Esophagus mucosa (tissue), 1 donor: Measurements from ENCODE around the gene OR8B12. TPM values are rescaled to one million over a fixed set of nuclear protein-coding genes. Genes with fewer than 3 reads are reported as not detected.

Experiments used
- ATAC-seq: fragments of 200-7000 bp; cut with Tn5 transposase; one replicate; pipeline ENCODE4 v1.9.1; 2020
- total RNA-seq: library from RNA; stranded (reverse); gene quantifications from one replicate; pipeline ENCODE4 v1.2.4, GENCODE V29; 2023
- donor health status: DM: yes; HTN: yes; CAD: no.

The OR8B12 gene, protein sequence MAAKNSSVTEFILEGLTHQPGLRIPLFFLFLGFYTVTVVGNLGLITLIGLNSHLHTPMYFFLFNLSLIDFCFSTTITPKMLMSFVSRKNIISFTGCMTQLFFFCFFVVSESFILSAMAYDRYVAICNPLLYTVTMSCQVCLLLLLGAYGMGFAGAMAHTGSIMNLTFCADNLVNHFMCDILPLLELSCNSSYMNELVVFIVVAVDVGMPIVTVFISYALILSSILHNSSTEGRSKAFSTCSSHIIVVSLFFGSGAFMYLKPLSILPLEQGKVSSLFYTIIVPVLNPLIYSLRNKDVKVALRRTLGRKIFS
- total RNA-seq = not detected

DNA sequence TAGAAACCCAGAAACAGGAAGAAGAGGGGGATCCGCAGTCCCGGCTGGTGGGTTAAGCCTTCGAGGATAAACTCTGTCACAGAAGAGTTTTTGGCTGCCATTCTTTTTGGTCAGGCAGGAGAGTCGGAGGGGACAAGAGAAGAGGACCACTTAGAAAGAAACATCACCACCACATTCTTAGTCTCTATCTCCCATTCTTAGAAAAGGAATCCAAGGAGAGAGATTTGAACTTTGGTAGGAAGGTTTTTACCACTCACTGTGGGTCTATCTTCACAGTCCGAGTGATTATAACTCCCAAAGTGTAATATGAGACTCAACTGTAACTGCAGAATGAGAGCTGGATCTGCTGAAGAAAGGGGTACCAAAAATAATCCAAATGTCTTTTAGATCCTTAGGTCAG lies at the start of gene OR8B12:
Gene OR8B12 (minus strand): TSS at position 101 of the 400 bp plus-strand sequence. CDS start 0 bp downstream, at position 101.
- no peak for ATAC-seq

DNA sequence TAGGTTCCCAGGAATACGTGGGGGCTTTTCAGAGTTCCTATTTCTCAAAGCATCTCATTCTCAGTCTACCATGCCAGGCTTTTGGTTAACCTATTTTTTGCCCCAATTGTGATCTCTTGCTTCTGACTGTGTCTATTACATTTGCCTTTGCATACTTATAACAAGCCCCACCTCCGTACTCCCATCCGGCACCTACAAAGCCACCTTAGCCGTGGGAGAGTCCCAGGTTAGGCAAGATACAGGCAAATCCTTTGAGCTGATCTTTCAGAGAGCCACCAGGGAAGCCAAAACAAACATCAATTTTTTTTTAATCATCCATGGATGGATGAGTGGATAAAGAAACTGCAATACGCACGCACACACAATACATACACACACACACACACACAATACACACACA lies 49.2 kb upstream of the OR8B12 start:
- no peak for ATAC-seq

DNA sequence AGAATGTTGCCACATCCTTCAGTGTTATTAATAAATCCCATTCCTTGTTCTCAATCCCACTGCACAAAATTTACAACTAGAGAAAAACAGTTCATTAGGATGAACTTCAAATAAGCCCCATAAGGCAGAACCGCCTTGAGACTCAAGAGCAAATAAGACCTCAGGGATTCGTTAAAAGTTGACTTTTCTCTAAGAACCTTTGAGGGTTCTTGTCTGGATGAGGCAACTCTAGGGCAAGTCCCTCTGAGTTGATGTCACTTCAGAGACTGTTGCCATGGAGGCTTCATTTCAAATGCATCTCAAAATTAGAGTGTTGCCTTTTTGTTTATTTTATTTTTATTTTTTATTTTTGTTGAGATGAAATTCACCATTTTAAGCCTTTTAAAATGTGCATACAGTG lies 48.0 kb upstream of the OR8B12 start:
- no peak for ATAC-seq

DNA sequence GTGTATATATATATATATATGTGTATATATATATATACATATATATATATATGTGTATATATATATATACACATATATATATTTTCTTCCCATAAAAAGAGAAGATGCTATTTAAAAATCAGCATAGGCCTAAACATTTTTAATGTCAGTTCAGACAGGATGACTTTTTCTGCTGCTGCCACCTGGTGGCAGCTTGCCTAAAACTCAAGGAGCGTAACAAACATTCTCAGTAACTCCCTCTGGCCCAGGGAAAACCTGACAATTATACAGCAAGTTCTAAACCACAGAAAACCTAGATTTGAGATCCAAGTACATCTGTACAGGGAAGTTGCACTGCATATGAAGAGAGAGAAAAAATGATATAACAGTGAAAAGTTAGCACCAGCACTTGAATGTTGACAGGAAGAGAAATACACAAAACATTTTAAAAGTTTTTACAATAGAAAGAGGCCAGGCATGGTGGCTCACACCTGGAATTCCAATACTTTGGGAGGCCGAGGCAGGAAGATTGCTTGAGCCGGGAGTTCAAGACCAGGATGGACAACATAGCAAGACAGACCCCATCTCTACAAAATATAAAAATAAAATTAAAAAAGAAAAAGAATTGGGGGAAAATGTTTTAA lies 42.9 kb upstream of the OR8B12 start:
- no peak for ATAC-seq

DNA sequence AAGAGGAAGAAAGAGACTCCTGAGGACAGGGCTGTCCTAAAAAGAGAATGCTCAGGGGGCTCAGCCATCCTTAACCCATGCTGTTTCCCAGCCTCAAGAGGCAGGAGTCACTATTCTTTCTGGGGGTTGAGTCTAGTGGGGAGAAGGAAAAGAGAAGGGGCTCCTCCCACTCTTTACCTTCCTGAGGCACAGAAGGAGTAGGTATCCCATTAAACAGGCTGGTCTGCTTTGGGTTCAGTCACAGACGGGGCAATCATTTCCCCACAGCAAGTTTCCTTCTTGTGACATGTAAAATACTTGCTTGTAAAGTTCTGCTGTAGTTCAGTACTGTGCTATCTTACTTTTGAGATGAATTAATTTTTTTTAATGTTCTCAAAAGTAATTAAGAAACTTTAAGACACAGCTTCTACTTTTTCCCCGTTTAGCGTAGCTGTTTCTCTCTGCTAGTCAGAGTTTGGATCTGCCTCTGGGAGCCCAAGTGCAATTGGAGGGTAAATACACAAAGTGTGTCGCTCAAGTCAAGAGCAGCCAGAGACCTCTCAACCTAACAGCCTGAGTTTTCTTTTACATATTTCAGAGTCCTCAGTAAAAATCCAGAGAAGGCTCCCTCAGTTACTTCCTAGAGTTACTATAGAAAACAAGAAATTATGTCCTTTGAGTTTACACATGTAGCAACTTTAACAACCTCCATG lies 41.4 kb upstream of the OR8B12 start:
- ATAC-seq = no peak

DNA sequence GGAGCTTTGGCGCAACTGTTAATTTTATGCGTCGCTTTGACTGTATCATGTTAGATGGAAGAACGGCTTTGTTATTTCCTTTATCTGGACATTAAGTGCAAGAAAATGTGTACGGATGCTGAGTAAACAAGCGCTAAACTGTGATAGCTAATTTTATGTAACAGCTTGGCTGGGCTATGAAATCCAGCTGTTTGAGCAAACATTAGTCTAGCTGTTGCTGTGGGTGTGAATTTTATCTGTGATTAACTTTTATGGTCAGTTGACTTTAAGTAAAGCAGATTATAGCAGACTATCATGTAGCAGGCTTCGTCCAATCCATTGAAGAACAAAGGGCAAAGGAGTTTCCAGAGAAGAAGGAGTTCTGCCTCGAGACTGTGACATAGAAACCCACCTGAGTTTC lies 40.3 kb upstream of the OR8B12 start:
- no peak for ATAC-seq

DNA sequence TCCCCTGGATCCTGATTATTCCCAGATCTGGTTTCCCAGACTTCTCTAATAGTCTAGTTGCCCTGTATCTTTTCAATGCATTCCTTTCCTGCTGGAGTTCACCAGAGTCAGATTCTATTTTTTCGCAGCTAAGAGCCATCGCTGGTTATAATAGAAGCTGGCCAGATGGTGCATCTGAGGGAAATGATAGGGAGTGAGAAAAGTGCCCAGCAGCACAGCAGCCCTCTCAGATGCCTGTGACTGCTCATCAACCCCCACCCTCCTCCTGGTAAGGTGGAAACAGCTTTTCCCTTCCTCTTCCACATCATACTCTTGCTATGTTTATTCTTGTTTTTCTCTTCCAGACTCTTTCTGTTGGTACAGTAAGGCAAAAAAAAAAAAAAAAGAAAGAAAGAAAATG lies 39.1 kb upstream of the OR8B12 start:
- ATAC-seq = no peak

DNA sequence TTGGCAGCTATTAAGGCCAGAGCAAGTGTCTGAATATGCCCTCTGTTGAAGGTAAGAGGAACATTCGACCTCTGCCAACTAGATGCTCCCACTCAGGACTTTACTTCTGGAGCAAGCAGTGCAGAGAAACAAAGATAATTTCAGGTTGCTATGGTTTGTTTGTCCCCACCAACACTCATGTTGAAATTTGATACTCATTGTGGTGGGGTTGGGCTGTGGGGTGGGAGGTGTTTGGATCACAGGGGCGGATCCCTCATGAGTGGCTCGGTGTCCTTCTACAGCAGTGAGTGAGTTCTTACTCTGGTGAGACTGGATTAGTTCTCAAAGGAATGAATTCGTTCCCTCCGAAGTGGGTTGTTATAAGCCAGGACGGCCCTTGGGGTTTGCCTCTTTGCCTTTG lies 38.4 kb upstream of the OR8B12 start:
- ATAC-seq = no peak

DNA sequence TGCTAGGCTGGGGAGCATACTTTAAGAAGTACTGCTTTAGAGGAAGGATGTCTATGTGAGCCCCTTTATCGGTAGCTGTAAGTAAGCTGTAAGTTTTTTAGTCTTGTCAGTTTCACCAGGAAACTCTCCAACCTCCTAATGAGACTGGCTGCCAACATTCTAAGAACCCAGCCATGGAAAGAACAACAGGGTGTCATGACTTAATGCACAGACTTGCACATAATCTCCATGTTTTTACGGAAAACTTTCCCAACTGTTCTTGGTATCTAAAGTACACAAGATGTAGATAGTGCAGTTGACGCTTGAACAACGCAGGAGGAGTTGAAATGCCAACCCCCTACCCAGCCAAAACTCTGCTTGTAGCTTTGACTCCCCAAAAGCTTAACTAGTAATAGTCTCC lies 35.3 kb upstream of the OR8B12 start:
- no peak for ATAC-seq

DNA sequence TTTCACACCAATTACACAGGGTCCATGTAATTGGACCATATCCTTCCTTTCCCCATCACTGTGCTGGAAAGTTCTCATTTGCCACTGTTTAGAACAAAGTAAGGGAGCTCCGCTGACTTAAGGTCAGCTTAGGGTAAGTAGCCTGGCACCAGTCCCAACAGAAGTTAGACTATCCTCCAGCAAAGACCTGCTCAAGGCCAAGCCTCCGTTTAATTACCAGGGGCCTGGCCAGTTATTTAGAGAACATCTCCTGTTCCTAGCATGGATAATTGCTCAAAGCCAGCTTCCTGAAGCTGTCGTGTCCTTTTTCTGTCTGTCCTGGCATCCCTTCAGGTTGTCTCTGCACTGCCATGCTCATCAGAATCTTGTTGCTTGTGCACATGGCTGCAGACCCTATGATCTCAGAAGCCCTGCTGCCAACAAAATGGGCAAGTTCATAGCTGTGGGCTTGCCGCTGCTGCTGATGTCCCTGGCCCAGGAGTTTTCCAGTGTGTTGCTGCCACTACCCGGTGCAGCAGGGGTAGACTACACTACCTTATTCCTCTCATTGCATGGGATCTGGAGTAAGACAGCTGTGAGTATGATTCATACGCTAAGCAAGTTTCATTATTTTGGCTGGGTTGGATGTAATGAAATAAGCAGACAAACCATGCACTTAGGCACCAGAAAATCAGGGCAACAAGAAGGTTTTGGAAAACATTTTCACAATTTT lies 34.4 kb upstream of the OR8B12 start:
- ATAC-seq = no peak

DNA sequence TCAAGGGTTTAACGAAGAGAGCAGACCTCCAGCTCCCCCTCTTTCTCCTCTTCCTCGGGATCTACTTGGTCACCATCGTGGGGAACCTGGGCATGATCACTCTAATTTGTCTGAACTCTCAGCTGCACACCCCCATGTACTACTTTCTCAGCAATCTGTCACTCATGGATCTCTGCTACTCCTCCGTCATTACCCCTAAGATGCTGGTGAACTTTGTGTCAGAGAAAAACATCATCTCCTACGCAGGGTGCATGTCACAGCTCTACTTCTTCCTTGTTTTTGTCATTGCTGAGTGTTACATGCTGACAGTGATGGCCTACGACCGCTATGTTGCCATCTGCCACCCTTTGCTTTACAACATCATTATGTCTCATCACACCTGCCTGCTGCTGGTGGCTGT lies 26.7 kb upstream of the OR8B12 start:
- ATAC-seq = no peak

DNA sequence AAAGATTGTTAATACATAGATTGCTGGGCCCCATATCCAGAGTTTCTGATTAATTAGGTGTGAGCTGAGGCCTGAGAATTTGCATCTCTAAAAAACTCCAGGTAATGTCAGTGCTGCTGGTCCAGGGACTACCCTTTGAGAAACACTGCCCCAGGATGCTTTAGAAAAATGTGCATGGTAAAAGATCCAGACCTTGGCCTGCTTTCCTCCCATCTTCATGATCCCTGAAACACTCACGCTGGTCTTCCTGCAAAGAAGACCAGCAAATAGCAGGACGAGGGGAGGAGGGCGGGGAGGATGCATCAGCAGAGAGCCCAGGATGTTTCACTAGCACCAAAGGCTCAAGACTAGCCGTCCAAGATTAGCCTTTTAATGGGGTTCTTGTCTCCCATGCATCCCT lies 26.2 kb upstream of the OR8B12 start, which contains the start of gene OR8A1:
Gene OR8A1 (plus strand): TSS at position 301 of the 400 bp plus-strand sequence. CDS start 123 bp downstream, outside the sequence.
- no peak for ATAC-seq

DNA sequence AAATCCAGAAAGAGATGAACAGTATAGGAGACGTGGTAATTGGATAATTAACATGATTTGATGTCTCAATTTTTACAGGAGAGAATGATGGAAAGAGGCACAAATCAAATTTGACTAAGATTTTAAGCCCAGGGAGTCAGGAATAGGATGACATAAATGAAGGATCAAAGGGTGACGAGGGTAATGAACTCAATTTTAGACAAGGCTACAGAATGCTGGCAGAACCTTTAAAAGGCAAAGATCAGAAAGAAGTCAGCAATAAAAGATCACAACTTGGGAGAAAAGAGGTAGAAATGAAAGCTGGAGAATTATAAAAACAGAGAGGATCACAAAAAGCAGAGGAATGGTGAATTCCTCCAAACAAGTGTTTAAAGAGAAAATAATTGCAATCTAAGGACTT lies 13.4 kb upstream of the OR8B12 start:
- no peak for ATAC-seq

DNA sequence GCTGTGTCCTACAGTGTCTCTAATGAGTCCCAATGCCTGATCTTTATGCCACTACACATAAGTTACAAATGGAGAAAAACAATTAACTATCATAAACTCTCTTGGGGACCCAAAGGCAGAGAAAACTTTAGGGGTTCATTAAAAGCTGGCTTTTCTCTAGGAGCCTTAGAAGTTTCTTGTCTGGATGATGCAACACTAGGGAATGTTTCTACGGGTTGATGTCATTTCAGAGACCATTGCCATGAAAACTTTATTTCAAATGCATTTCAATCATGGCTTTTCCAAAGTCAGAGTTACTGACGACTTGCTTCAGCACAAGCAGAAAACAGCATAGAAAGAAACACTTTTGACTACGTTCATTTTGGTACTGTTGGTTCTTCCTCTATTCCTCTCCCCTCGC lies 8.5 kb upstream of the OR8B12 start:
- no peak for ATAC-seq

DNA sequence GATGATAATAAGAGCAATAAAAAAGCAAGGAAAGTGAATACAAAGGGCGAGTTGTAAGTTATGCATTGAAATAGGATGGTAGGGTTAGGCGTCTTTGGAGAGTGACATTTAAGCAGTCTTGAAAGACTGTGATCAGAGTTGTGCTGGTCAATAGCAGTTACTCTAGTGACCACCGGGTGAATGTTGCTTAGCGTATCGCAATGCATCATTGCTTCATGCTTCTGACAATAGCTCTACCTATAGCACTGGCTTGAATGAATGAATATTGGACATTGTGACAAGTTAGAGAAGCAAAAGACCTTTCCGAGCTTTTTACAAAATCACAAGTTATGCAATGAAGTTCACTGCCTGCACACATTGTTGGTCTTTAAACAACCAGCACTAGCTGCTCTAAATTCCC lies 7.7 kb upstream of the OR8B12 start:
- ATAC-seq = no peak

DNA sequence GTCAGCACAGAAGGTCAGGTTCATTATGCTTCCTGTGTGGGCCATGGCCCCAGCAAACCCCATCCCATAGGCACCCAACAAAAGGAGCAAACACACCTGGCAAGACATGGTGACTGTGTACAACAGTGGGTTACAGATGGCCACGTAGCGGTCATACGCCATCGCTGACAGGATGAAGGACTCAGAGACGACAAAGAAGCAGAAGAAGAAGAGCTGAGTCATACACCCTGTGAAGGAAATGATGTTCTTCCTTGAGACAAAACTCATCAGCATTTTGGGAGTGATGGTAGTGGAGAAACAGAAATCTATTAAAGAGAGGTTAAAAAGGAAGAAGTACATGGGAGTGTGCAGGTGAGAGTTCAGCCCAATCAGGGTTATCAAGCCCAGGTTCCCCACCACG lies 309 bp downstream of the OR8B12 start:
- ATAC-seq = no peak

DNA sequence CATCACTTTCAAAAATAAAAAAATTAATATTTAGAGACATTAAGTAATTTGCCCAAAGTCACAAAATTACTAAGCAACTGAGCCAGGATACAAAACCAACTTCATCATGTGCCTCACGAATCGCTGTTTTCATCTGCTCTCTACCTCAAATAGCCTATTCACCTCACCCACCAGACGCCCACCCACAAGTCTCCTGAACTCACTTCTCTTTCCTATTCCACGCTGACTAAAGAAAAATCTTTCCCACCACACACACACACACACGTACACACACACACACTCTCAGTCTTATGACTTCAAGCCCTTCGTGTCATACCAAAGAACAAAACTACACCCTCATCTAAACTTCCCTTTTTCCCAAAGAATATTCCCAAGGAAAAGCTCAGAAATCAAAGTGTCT lies 2.2 kb downstream of the OR8B12 start:
- no peak for ATAC-seq

DNA sequence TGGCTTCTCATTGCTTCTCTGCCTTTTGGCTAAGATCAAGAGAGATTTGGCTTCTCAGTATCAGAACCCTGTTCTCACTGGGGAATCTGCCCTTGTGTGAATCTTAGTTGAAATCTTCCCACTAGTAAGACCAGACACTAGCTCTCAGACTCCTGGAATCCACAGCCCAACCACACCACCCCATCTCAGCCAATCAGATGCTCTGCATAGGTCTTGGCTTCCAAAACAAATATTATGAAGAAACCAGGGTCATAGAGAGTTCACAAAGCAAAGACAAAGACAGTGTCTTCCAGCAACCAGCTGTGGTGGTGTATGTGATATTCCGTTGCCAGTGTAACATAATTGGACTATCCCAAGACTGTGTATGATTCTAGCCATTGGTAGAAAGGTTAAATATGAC lies 5.4 kb downstream of the OR8B12 start:
- peak; percentile 29 for ATAC-seq

DNA sequence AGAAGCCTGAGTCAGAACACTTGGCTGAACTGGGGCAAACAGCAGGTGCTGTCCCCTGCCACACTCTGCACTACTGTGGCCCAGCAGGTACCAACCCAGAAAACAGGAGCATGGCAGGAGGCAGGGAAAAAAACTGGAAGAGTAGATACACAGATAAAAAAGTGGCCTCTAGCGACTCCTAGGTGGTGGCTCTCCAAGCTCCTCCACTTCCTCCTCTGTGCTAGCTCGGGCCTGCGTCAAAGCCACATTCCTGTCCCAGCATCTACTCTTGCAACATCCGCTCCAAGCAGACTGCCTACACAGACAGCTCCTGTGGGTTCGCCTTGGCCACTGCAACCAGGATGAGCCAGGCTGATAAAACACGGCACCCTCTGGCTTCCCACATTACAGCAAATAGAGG lies 6.9 kb downstream of the OR8B12 start:
- ATAC-seq = peak; percentile 37

DNA sequence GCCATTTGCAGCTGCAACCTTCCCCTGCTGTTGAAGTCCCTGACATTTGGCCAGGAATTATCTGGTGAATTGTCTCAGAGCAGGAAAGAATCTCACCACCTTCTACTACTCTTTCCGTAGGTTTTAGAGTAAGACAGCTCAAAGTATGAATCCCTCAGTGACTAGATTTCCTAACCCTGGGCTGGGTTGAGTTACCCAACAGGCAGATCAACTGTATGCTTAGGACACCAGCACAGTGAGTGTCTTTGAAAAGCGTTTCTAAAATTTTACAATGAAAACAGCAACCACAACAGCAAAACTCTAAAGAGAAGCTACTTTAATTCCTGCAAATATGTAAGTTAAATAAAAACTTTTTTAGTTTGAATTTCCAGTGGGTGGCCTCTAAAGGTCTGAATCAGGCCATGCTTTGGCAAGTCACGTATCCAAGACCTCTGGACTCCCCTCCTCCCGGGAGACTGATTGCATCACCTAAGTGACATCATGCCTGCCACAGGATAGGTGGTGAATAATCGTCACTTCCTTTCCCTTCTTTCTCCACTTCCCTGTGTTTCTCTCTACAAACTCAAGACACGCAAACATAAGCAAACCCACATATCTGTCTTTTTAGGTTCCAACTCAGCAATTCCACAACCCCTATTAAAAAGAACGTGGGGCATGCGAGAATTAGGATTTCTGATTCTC lies 7.8 kb downstream of the OR8B12 start:
- ATAC-seq = no peak

DNA sequence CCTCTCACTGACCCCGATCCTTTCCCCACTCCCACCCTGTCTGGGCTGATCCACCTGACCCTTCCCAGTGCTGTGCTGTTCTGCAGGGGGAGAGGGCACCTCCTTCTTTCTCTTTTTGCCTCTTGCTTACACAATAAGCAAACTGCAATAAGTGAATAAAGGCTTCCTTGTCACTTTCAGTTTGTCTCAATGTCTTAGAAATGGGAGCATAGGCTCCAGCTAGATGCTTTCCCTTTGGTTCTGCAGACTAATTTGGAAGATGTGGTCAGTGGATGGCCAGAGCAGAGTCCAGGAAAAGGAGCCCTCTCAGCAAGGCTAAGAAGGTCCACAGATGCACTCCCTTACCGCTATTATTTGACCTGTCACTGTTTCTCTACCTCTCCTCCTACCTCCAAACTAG lies 9.4 kb downstream of the OR8B12 start:
- ATAC-seq = no peak

DNA sequence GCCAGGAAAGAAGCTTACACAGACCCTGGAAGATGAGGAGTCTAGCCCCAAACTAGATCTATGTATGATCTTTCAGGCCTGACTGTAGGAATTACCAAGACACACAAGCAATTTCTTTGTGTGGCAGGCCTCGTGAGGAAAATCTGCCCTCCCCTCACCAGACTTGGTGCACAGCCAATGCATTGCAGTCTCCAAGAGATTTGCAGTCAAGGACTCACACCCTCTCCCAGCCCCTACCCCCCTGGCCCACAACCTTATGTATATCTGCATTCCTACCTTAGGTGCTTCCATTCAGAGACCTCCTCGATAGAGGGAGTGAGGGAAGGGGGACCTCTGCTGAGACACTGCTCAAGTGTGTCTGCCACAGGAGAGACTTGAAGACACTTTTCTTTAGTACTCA lies 9.8 kb downstream of the OR8B12 start:
- ATAC-seq = no peak

DNA sequence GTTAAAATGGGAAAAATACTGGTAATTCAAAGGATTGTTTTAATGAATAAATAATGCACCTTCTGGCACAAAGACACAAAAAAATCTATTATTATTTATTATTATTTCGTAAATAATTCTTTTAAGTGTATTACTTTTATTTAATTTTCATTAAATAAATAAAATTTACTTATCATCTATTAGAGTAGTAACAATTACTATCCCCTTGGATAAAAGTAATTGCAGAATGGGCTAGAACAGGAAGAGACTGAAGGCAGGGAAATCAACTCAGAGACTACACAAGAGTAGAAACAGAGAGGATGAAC lies 23.0 kb downstream of the OR8B12 start:
- no peak for ATAC-seq
